Stomach (tissue), 4 donors: Measurements from ENCODE around the gene KDM5A.

Source experiments
- EP300 ChIP-seq: sonication (generic); formaldehyde crosslinking; IDR thresholded peaks from one replicate; pipeline ENCODE4 v1.6.1; 2017; ENCODE audit warnings: antibody characterized with exemption
- POLR2A ChIP-seq, 4 donors: fragments of 450-650 bp; IDR thresholded peaks; one replicate each; pipeline ENCODE4 v1.6.1; 2016; ENCODE audit warnings: antibody characterized with exemption in 4 of 4, control low read depth in 2 of 4, mild to moderate bottlenecking in 1 of 4, moderate library complexity in 1 of 4
- POLR2AphosphoS5 ChIP-seq, 3 donors: sonication (generic); formaldehyde crosslinking; IDR thresholded peaks; one replicate each; pipeline ENCODE4 v1.6.1; 2016; ENCODE audit warnings: antibody characterized with exemption in 3 of 3

DNA sequence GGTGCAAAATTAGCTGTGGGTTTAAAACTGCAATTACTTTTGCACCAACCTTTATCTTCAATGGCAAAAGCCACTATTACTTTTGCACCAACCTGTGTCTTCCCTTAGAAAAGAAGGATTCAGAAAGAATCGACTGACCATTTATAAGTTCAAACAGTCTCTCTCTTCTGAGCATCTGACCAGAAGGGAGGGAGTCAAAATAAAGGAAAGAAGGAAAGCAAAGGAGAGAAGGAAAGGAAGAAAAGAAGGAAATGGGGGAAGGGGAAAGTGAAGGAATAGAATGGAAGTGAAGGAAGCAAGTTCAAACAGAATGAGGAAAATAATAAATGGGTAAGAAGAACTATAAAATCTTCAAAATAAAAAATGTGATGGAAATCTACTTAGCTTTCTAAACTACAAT lies 57.8 kb downstream of the KDM5A start:
- TF ChIP-seq POLR2AphosphoS5 (IDR thresholded peaks at IDR 0.05) (no peak), EP300 (no peak), POLR2A (IDR thresholded peaks at IDR 0.05) (no peak)
